GM19438 (cell line): ENCODE measurements around the gene ALDH2.

ENCODE experiments used
- ATAC-seq: cut with Tn5 transposase; IDR thresholded peaks from one replicate; pipeline ENCODE4 v1.9.1; 2021; ENCODE audit warnings: low read depth; ENCODE audit not compliant: unreplicated experiment

ALDH2 gene

GRCh38 chr12:111850526-111850925, 83.8 kb downstream of the ALDH2 start:
- no peak for ATAC-seq

- ATAC-seq = no peak
Observed at GRCh38 chr12:111858186-111858585, 91.5 kb downstream of the ALDH2 start.

- no peak for ATAC-seq
Observed at GRCh38 chr12:111858778-111859177, 92.0 kb downstream of the ALDH2 start.

GRCh38 chr12:111864913-111865312, 98.2 kb downstream of the ALDH2 start:
- ATAC-seq = no peak
